ENCODE data around the gene TSHZ3. TPM values are rescaled to one million over a fixed set of nuclear protein-coding genes. Genes with fewer than 3 reads are reported as not detected.

Gene TSHZ3
- total and polyA plus RNA-seq, 4 donors, result 1.9 to 12.9 (median 7.0) TPM

DNA sequence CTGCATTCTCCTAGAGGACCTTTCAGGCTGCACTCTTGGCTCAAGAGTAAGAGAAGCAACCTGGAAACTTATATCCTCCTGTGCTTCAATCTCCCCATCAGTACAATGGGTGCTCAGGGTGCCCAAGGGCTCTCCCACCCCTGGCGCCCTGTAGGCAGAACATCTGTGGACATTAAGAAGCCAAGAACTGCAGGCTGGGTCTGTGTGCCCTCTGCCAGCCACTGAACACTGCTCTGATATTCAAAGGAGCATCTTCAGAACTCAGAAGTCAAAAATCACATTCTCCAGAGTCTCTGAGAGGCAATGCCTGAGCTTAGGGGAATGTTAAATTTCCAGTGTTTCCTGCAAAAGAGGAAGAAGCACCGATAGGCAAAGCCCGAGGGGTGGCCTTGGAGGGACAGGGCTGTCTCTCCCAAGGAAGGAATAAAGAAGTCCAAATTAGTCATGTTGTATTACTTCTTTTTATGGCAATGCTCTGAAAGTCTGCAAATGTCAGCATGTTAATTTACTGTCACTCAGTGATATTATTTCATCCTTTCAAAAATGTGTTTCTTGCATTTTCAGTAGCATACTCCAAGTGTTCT lies 88.1 kb downstream of the TSHZ3 start:
- TF ChIP-seq, protein P1, sequence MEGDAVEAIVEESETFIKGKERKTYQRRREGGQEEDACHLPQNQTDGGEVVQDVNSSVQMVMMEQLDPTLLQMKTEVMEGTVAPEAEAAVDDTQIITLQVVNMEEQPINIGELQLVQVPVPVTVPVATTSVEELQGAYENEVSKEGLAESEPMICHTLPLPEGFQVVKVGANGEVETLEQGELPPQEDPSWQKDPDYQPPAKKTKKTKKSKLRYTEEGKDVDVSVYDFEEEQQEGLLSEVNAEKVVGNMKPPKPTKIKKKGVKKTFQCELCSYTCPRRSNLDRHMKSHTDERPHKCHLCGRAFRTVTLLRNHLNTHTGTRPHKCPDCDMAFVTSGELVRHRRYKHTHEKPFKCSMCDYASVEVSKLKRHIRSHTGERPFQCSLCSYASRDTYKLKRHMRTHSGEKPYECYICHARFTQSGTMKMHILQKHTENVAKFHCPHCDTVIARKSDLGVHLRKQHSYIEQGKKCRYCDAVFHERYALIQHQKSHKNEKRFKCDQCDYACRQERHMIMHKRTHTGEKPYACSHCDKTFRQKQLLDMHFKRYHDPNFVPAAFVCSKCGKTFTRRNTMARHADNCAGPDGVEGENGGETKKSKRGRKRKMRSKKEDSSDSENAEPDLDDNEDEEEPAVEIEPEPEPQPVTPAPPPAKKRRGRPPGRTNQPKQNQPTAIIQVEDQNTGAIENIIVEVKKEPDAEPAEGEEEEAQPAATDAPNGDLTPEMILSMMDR (IDR thresholded peaks at IDR 0.05; ENCODE audit: control extremely low read depth, extremely low read depth), result no peak
- no peak overlapping the region for H3K27ac ChIP-seq (ENCODE audit: low read depth in 1 of 2, low read length in 1 of 2)
- H3K4me1 ChIP-seq (ENCODE audit: control insufficient read depth in 5 of 5, insufficient read depth in 5 of 5, low read length in 5 of 5), result peaks cover 0 to 19% (median 2%) of the 10 kb centered on the region in 5 donors
- H3K36me3 ChIP-seq (ENCODE audit: control insufficient read depth in 4 of 4, insufficient read depth in 4 of 4, low read length in 4 of 4), result no peaks in the 10 kb centered on the region
- no peak for ATAC-seq (ENCODE audit: insufficient read depth, low FRiP score)
- no peaks in the 10 kb centered on the region for H3K27me3 ChIP-seq (ENCODE audit: control insufficient read depth in 3 of 3, insufficient read depth in 3 of 3, low read length in 2 of 3)
- no peak for DNase-seq
- H3K9ac ChIP-seq (ENCODE audit: insufficient read depth in 1 of 2, low read length in 2 of 2), result no peak overlapping the region
- peaks cover 0 to 3% (median 0%) of the 10 kb centered on the region in 4 donors for H3K9me3 ChIP-seq (ENCODE audit: control insufficient read depth in 4 of 4, insufficient read depth in 3 of 4, low read length in 3 of 4)
- 39 to 50% methylated on average over 3 of the region's 3 CpGs for WGBS, 2 donors
- no peak overlapping the region for H3K4me3 ChIP-seq

DNA sequence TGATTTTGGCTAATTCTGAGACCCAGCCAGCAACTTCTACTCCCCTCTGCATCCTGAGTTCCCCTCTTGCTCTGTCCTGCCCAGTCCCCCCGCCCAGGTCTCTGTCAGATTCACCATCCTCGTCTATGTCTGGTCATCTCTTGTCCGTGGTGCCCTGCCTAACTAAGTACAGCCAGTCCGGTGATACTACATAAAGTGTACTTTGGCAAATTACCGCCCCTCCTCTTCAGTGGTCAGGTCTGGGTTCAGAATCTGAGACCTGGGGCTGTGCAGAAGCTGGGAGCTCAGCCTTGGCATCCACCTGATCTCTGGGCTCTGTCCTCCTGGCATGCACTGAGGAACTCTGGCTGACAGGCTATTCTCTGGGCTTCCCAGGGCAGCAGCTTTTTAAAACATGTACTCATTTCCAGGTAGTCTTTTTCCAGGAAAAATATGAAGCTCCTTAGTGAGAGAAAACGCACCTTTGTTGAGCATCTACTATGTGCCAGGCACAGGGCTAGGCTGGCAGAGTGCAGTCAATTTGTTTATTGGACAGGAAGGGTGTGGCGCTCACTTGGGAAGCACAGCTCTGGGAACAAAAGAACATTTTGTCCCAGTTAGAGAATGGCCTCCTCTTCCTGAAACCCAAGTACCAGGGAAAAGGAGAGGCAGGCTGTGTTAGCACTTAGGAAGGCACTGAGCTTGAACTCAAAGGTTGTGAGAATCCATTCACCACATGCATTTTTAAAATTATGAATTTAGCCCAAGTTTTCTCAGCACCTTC lies 88.9 kb downstream of the TSHZ3 start:
- 81 to 92% methylated on average over 7 of the region's 7 CpGs for WGBS, 2 donors
- Histone ChIP-seq H3K9me3 (ENCODE audit: control insufficient read depth in 4 of 4, insufficient read depth in 3 of 4, low read length in 3 of 4) (peaks cover 0 to 3% (median 0%) of the 10 kb centered on the region in 4 donors), H3K4me3 (no peak overlapping the region), H3K27me3 (ENCODE audit: control insufficient read depth in 3 of 3, insufficient read depth in 3 of 3, low read length in 2 of 3) (peaks cover 0 to 4% (median 0%) of the 10 kb centered on the region in 3 donors), H3K4me1 (ENCODE audit: control insufficient read depth in 5 of 5, insufficient read depth in 5 of 5, low read length in 5 of 5) (peaks cover 0 to 19% (median 2%) of the 10 kb centered on the region in 5 donors), H3K27ac (ENCODE audit: low read depth in 1 of 2, low read length in 1 of 2) (no peak overlapping the region), H3K36me3 (ENCODE audit: control insufficient read depth in 4 of 4, insufficient read depth in 4 of 4, low read length in 4 of 4) (no peaks in the 10 kb centered on the region), H3K9ac (ENCODE audit: insufficient read depth in 1 of 2, low read length in 2 of 2) (no peak overlapping the region)
- TF ChIP-seq, protein P1 (IDR thresholded peaks at IDR 0.05; ENCODE audit: control extremely low read depth, extremely low read depth), result no peak
- ATAC-seq (ENCODE audit: insufficient read depth, low FRiP score) (no peak), DNase-seq (no peak)

DNA sequence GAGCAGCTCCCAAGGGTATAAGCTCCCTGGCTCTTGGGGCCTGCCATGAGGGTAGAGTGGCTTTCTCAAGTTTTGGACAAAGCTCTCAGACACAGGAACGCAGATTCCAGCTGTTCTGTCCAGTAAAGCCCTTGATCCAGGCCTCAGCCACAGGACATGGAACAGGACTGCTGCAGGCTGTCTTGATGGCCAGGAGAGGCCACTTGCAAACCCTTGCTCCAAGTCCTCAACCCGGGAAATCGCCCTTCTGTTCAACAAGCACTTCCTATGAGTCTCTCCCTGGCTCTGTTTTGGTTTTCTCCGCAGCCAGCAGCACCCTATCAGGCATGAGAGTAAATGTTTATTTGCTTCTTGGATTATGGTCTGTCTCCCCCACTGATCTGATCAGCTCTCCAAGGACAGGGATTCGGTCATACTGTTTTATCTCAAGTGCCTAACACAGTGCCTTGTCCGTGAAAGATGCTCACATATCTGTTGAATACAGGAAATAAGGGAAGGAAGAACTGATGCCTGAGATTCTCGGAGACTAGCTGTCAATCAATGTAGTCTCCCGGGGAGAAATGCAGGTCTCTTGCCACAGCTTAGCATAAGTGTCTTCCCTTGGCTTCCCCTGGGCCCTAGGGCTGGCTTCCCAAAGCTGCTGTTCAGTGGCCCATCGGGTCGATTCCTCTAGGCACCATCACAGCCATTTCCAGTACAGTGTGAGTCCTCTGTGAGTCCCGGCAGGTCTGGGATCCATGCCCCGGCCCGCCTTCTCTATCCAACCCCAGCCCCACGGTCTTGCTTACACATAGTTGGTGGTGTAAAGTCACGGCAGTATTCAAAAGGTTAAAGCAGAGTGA lies 90.8 kb downstream of the TSHZ3 start:
- H3K4me1 ChIP-seq (ENCODE audit: control insufficient read depth in 5 of 5, insufficient read depth in 5 of 5, low read length in 5 of 5), result peaks cover 0 to 19% (median 2%) of the 10 kb centered on the region in 5 donors
- ATAC-seq (ENCODE audit: insufficient read depth, low FRiP score) (no peak), DNase-seq (peak in 1 of 3 donors; percentile 26)
- H3K36me3 ChIP-seq (ENCODE audit: control insufficient read depth in 4 of 4, insufficient read depth in 4 of 4, low read length in 4 of 4), result no peaks in the 10 kb centered on the region
- H3K27ac ChIP-seq (ENCODE audit: low read depth in 1 of 2, low read length in 1 of 2), result no peak overlapping the region
- H3K9me3 ChIP-seq (ENCODE audit: control insufficient read depth in 4 of 4, insufficient read depth in 3 of 4, low read length in 3 of 4), result peaks cover 0 to 3% (median 0%) of the 10 kb centered on the region in 4 donors
- H3K4me3 ChIP-seq, result no peak overlapping the region
- no peak overlapping the region for H3K9ac ChIP-seq (ENCODE audit: insufficient read depth in 1 of 2, low read length in 2 of 2)
- TF ChIP-seq, protein P1 (IDR thresholded peaks at IDR 0.05; ENCODE audit: control extremely low read depth, extremely low read depth), result no peak
- H3K27me3 ChIP-seq (ENCODE audit: control insufficient read depth in 3 of 3, insufficient read depth in 3 of 3, low read length in 2 of 3), result peaks cover 0 to 6% (median 0%) of the 10 kb centered on the region in 3 donors
- WGBS, 2 donors, result 66 to 76% methylated on average over 15 of the region's 15 CpGs

Data from lung (tissue), 12 donors.